GM23338 (cell line): ENCODE results near the gene CHST13. TPM values are rescaled to one million over a fixed set of nuclear protein-coding genes. Genes with fewer than 3 reads are reported as not detected.

Source experiments
- ATAC-seq: fragments of 200-7000 bp; cut with Tn5 transposase; 3 replicates; pipeline ENCODE4 v1.9.1; 2020
- DNase-seq: peaks from one replicate; pipeline ENCODE4 v3.0.0-alpha.2; 2015; ENCODE audit warnings: low spot score
- H2AFZ ChIP-seq: fragments of 200-600 bp; sonication (generic); 2 replicates; pipeline ENCODE4 v1.8.0; 2016; ENCODE audit warnings: antibody characterized with exemption, mild to moderate bottlenecking, moderate library complexity
- H3F3A ChIP-seq: fragments of 200-600 bp; sonication (generic); replicated peaks from 2 replicates; pipeline ENCODE4 v1.8.0; 2017; ENCODE audit warnings: antibody characterized with exemption, mixed run types, low read depth
- H3K27ac ChIP-seq: fragments of 200-600 bp; sonication (generic); 2 replicates; pipeline ENCODE4 v1.6.1; 2016; ENCODE audit warnings: low read depth
- H3K27me3 ChIP-seq: fragments of 200-600 bp; sonication (generic); 2 replicates; pipeline ENCODE4 v1.8.0; 2016; ENCODE audit warnings: mild to moderate bottlenecking, mixed run types, moderate library complexity; ENCODE audit not compliant: insufficient read depth
- H3K36me3 ChIP-seq: fragments of 200-600 bp; sonication (generic); 2 replicates; pipeline ENCODE4 v1.8.0; 2016; ENCODE audit warnings: mild to moderate bottlenecking; ENCODE audit not compliant: insufficient read depth
- H3K4me1 ChIP-seq: fragments of 200-600 bp; sonication (generic); 2 replicates; pipeline ENCODE4 v1.8.0; 2016; ENCODE audit warnings: mild to moderate bottlenecking, moderate library complexity; ENCODE audit not compliant: insufficient read depth
- H3K4me2 ChIP-seq: fragments of 200-600 bp; sonication (generic); 2 replicates; pipeline ENCODE4 v1.7.1; 2017; ENCODE audit warnings: mixed run types
- H3K4me3 ChIP-seq: fragments of 200-600 bp; sonication (generic); 2 replicates; pipeline ENCODE4 v1.6.1; 2016; ENCODE audit warnings: mixed run types
- H3K79me2 ChIP-seq: fragments of 200-600 bp; sonication (generic); replicated peaks from 2 replicates; pipeline ENCODE4 v1.8.0; 2017; ENCODE audit warnings: mild to moderate bottlenecking; ENCODE audit not compliant: insufficient read depth
- H3K9me2 ChIP-seq: fragments of 200-600 bp; sonication (generic); 2 replicates; pipeline ENCODE4 v1.8.0; 2017; ENCODE audit not compliant: insufficient read depth
- H4K20me1 ChIP-seq: fragments of 200-600 bp; sonication (generic); replicated peaks from 2 replicates; pipeline ENCODE4 v1.8.0; 2017; ENCODE audit warnings: mild to moderate bottlenecking; ENCODE audit not compliant: insufficient read depth
- H3K27ac Mint-ChIP-seq: 2 replicates; pipeline ENCODE4 v1.8.0; 2020; ENCODE audit warnings: inconsistent platforms, mild to moderate bottlenecking, moderate library complexity, mixed read lengths
- H3K27me3 Mint-ChIP-seq: 3 replicates; pipeline ENCODE4 v1.8.0; 2022; ENCODE audit warnings: low read depth, mild to moderate bottlenecking, moderate library complexity, mixed read lengths, inconsistent platforms; ENCODE audit not compliant: insufficient read depth, poor library complexity
- H3K36me3 Mint-ChIP-seq: 3 replicates; pipeline ENCODE4 v1.8.0; 2021; ENCODE audit warnings: low read depth, mild to moderate bottlenecking, inconsistent platforms, moderate library complexity, mixed read lengths
- H3K4me1 Mint-ChIP-seq: 3 replicates; pipeline ENCODE4 v1.8.0; 2020; ENCODE audit warnings: mild to moderate bottlenecking, inconsistent platforms, mixed read lengths
- H3K4me3 Mint-ChIP-seq: 3 replicates; pipeline ENCODE4 v1.8.0; 2021; ENCODE audit warnings: moderate library complexity, mild to moderate bottlenecking, inconsistent platforms, mixed read lengths
- H3K9me3 Mint-ChIP-seq: 3 replicates; pipeline ENCODE4 v1.8.0; 2020; ENCODE audit warnings: moderate library complexity, mild to moderate bottlenecking, inconsistent platforms, mixed read lengths
- CREB1 ChIP-seq: fragments of 250-450 bp; sonication (Bioruptor Pico); IDR thresholded peaks from 2 replicates; pipeline ENCODE4 v1.5.0; 2020; ENCODE audit warnings: low read depth, mild to moderate bottlenecking, moderate library complexity
- CTCF ChIP-seq, 2 experiments: fragments of 200-600 bp in 1 of 2; sonication (generic) in 1 of 2; conservative IDR thresholded peaks; 2 replicates each; pipeline versions ENCODE4 v1.5.1 to v1.6.1; 2016 to 2017; ENCODE audit warnings: antibody characterized with exemption in 2 of 2, low read depth in 2 of 2, mild to moderate bottlenecking in 2 of 2, moderate library complexity in 1 of 2
- ETS1 ChIP-seq: IDR thresholded peaks from 2 replicates; pipeline ENCODE4 v1.6.1; 2016; ENCODE audit warnings: antibody characterized with exemption
- EZH2 ChIP-seq: fragments of 200-600 bp; sonication (generic); IDR thresholded peaks from one replicate; pipeline ENCODE4 v1.8.0; 2017; ENCODE audit warnings: antibody characterized with exemption, mild to moderate bottlenecking, low read depth; ENCODE audit not compliant: unreplicated experiment
- NANOG ChIP-seq: IDR thresholded peaks from 2 replicates; pipeline ENCODE4 v1.6.1; 2016; ENCODE audit warnings: antibody characterized with exemption, borderline replicate concordance
- POLR2AphosphoS5 ChIP-seq: IDR thresholded peaks from 2 replicates; pipeline ENCODE4 v1.6.1; 2016; ENCODE audit warnings: antibody characterized with exemption, low read depth
- REST ChIP-seq: IDR thresholded peaks from one replicate; pipeline ENCODE4 v1.6.1; 2018; ENCODE audit warnings: antibody characterized with exemption; ENCODE audit not compliant: unreplicated experiment
- STAT1 ChIP-seq: IDR thresholded peaks from one replicate; pipeline ENCODE4 v1.6.1; 2016; ENCODE audit warnings: antibody characterized with exemption; ENCODE audit not compliant: unreplicated experiment
- ZNF331 ChIP-seq: fragments of 250-450 bp; sonication (Bioruptor Pico); IDR thresholded peaks from 2 replicates; pipeline ENCODE4 v1.5.0; 2020; ENCODE audit warnings: low read depth, mild to moderate bottlenecking, moderate library complexity
- polyA plus RNA-seq: library from polyadenylated mRNA; unstranded; fragments of >200 nt; fragmentation: Nextera tagmentation; extraction: Ambion mirVana; gene quantifications from 2 replicates; pipeline ENCODE4 v1.2.1, GENCODE V29; 2016
- total RNA-seq: library from RNA; depleted of rRNA; stranded (reverse); fragments of >200 nt; shearing (Covaris generic); gene quantifications from 2 replicates; pipeline ENCODE4 v1.2.3, GENCODE V29; 2014
- TF ChIP-seq, protein P1 (sequence below): fragments of 250-450 bp; sonication (Bioruptor Pico); IDR thresholded peaks from 2 replicates; pipeline ENCODE4 v1.5.0; 2020; ENCODE audit warnings: mild to moderate bottlenecking, moderate library complexity

CHST13 gene
- total and polyA plus RNA-seq, 2 experiments from 2014 or later = 3.7 to 8.4 TPM

DNA sequence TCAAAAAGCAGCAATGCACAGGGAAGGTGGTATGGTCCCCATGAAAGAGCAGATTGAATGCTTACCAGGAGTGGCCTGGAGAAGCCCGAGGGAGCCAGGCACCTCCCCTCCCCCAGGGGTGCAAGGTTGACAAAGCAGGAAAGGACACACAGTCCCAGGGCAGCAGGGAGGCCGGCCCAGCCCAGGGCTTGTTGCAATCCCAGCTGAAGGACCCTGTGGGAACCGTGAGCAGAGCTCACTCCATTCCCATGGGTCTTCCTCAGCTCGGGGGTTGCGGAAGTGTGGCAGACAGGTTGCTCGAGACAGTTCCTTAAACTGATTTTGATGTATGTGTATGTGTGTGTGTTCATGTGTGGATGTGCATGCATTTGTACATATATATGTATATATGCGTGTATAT is 22.2 kb upstream of the CHST13 start:
- ATAC-seq (peak; percentile 43), DNase-seq (no peak)
- Mint-ChIP-seq H3K27me3 (peaks cover 9% of the 10 kb centered on the region), H3K27ac (no peak overlapping the region), H3K9me3 (no peaks in the 10 kb centered on the region), H3K4me3 (no peak overlapping the region), H3K36me3 (no peaks in the 10 kb centered on the region), H3K4me1 (peaks cover 17% of the 10 kb centered on the region)
- Histone ChIP-seq H3K79me2 (no peaks in the 10 kb centered on the region), H2AFZ (no peak overlapping the region), H4K20me1 (no peaks in the 10 kb centered on the region), H3F3A (peaks cover 13% of the 10 kb centered on the region), H3K27me3 (no peaks in the 10 kb centered on the region), H3K4me3 (no peak overlapping the region), H3K9me2 (0 out of 2 replicates have a peak, but pooled peaks cover 4% of the 10 kb centered on the region), H3K27ac (no peak overlapping the region), H3K4me2 (no peak overlapping the region), H3K36me3 (no peaks in the 10 kb centered on the region), H3K4me1 (peaks cover 8% of the 10 kb centered on the region; the same call in 1 of the 2 replicates)
- TF ChIP-seq ETS1 (no peak), POLR2AphosphoS5 (no peak), NANOG (no peak), EZH2 (no peak), CTCF (conservative IDR thresholded peaks at IDR 0.05; ENCODE audit: low read depth in 2 of 2) (no peak), REST (no peak), STAT1 (no peak), CREB1 (CRISPR knock-in tag) (no peak), ZNF331 (CRISPR knock-in tag) (no peak)
- TF ChIP-seq, protein P1, sequence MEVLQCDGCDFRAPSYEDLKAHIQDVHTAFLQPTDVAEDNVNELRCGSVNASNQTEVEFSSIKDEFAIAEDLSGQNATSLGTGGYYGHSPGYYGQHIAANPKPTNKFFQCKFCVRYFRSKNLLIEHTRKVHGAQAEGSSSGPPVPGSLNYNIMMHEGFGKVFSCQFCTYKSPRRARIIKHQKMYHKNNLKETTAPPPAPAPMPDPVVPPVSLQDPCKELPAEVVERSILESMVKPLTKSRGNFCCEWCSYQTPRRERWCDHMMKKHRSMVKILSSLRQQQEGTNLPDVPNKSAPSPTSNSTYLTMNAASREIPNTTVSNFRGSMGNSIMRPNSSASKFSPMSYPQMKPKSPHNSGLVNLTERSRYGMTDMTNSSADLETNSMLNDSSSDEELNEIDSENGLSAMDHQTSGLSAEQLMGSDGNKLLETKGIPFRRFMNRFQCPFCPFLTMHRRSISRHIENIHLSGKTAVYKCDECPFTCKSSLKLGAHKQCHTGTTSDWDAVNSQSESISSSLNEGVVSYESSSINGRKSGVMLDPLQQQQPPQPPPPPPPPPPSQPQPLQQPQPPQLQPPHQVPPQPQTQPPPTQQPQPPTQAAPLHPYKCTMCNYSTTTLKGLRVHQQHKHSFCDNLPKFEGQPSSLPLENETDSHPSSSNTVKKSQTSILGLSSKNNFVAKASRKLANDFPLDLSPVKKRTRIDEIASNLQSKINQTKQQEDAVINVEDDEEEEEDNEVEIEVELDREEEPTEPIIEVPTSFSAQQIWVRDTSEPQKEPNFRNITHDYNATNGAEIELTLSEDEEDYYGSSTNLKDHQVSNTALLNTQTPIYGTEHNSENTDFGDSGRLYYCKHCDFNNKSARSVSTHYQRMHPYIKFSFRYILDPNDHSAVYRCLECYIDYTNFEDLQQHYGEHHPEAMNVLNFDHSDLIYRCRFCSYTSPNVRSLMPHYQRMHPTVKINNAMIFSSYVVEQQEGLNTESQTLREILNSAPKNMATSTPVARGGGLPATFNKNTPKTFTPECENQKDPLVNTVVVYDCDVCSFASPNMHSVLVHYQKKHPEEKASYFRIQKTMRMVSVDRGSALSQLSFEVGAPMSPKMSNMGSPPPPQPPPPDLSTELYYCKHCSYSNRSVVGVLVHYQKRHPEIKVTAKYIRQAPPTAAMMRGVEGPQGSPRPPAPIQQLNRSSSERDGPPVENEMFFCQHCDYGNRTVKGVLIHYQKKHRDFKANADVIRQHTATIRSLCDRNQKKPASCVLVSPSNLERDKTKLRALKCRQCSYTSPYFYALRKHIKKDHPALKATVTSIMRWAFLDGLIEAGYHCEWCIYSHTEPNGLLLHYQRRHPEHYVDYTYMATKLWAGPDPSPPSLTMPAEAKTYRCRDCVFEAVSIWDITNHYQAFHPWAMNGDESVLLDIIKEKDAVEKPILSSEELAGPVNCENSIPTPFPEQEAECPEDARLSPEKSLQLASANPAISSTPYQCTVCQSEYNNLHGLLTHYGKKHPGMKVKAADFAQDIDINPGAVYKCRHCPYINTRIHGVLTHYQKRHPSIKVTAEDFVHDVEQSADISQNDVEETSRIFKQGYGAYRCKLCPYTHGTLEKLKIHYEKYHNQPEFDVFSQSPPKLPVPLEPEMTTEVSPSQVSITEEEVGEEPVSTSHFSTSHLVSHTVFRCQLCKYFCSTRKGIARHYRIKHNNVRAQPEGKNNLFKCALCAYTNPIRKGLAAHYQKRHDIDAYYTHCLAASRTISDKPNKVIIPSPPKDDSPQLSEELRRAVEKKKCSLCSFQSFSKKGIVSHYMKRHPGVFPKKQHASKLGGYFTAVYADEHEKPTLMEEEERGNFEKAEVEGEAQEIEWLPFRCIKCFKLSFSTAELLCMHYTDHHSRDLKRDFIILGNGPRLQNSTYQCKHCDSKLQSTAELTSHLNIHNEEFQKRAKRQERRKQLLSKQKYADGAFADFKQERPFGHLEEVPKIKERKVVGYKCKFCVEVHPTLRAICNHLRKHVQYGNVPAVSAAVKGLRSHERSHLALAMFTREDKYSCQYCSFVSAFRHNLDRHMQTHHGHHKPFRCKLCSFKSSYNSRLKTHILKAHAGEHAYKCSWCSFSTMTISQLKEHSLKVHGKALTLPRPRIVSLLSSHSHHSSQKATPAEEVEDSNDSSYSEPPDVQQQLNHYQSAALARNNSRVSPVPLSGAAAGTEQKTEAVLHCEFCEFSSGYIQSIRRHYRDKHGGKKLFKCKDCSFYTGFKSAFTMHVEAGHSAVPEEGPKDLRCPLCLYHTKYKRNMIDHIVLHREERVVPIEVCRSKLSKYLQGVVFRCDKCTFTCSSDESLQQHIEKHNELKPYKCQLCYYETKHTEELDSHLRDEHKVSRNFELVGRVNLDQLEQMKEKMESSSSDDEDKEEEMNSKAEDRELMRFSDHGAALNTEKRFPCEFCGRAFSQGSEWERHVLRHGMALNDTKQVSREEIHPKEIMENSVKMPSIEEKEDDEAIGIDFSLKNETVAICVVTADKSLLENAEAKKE (CRISPR knock-in tag) = no peak
